IMR-90 (cell line): ENCODE measurements around the gene SPAG5.

Experiments used
- BHLHE40 ChIP-seq: fragments of 150-350 bp; IDR thresholded peaks from 2 replicates; pipeline ENCODE4 v1.6.1; 2016; ENCODE audit warnings: mild to moderate bottlenecking, low read depth, low read length
- CHD1 ChIP-seq: IDR thresholded peaks from 2 replicates; pipeline ENCODE4 v1.6.1; 2012; ENCODE audit warnings: low read depth, low read length, improper control_type of control experiment
- FOS ChIP-seq: fragments of 150-350 bp; IDR thresholded peaks from 2 replicates; pipeline ENCODE4 v1.6.1; 2016; ENCODE audit warnings: low read depth, low read length
- MAFK ChIP-seq: IDR thresholded peaks from 2 replicates; pipeline ENCODE4 v1.6.1; 2012; ENCODE audit warnings: low read depth, low read length, improper control_type of control experiment
- POLR2A ChIP-seq: IDR thresholded peaks from 2 replicates; pipeline ENCODE4 v1.6.1; 2012; ENCODE audit warnings: mild to moderate bottlenecking, low read depth, low read length
- RAD21 ChIP-seq: IDR thresholded peaks from 2 replicates; pipeline ENCODE4 v1.6.1; 2012; ENCODE audit warnings: low read length, improper control_type of control experiment
- RCOR1 ChIP-seq: IDR thresholded peaks from 2 replicates; pipeline ENCODE4 v1.6.1; 2012; ENCODE audit warnings: mild to moderate bottlenecking, low read length, improper control_type of control experiment; ENCODE audit not compliant: insufficient replicate concordance
- SMC3 ChIP-seq: fragments of 150-350 bp; IDR thresholded peaks from 2 replicates; pipeline ENCODE4 v1.6.1; 2016; ENCODE audit warnings: low read depth, mild to moderate bottlenecking, antibody characterized with exemption, low read length, moderate library complexity
- TF ChIP-seq, protein P1 (sequence below): conservative IDR thresholded peaks from 2 replicates; pipeline ENCODE4 v1.5.1; 2012; ENCODE audit warnings: mild to moderate bottlenecking, low read depth, low read length, improper control_type of control experiment
- TF ChIP-seq, protein P2 (sequence below): fragments of 150-350 bp; IDR thresholded peaks from 2 replicates; pipeline ENCODE4 v1.6.1; 2017; ENCODE audit warnings: mild to moderate bottlenecking, antibody characterized with exemption, low read length, low read depth

DNA sequence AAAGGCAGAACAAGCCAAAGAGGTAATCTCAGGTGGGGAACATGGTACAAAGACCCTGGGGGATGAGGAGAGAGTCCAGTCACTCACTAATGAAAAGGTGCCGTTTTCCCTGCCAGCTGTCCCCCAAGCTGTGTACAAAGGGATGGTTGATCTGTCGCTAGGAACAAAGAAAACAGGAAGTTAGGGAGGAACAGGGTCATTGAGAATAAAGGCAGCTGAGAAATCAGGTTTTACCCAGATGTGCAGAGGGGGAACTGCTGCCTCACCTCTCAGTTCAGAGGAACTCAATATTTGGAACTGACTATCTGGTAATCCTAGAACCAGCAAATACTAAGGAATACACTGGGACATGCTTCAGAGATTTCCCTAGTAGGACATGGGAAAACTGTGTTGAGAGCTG lies 13.7 kb upstream of the SPAG5 start:
- TF ChIP-seq SMC3, result no peak
- TF ChIP-seq, protein P1, sequence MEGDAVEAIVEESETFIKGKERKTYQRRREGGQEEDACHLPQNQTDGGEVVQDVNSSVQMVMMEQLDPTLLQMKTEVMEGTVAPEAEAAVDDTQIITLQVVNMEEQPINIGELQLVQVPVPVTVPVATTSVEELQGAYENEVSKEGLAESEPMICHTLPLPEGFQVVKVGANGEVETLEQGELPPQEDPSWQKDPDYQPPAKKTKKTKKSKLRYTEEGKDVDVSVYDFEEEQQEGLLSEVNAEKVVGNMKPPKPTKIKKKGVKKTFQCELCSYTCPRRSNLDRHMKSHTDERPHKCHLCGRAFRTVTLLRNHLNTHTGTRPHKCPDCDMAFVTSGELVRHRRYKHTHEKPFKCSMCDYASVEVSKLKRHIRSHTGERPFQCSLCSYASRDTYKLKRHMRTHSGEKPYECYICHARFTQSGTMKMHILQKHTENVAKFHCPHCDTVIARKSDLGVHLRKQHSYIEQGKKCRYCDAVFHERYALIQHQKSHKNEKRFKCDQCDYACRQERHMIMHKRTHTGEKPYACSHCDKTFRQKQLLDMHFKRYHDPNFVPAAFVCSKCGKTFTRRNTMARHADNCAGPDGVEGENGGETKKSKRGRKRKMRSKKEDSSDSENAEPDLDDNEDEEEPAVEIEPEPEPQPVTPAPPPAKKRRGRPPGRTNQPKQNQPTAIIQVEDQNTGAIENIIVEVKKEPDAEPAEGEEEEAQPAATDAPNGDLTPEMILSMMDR, result no peak
- no peak for TF ChIP-seq POLR2A
- no peak for TF ChIP-seq BHLHE40
- no peak for TF ChIP-seq RAD21
- no peak for TF ChIP-seq RCOR1
- TF ChIP-seq CHD1, result no peak
- TF ChIP-seq FOS, result no peak
- TF ChIP-seq, protein P2, sequence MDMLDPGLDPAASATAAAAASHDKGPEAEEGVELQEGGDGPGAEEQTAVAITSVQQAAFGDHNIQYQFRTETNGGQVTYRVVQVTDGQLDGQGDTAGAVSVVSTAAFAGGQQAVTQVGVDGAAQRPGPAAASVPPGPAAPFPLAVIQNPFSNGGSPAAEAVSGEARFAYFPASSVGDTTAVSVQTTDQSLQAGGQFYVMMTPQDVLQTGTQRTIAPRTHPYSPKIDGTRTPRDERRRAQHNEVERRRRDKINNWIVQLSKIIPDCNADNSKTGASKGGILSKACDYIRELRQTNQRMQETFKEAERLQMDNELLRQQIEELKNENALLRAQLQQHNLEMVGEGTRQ, result no peak
- no peak for TF ChIP-seq MAFK
